COLO668 (cell line): ENCODE results near the gene WBP2NL.
"Not testable (repeated sequence)": the region's sequence is repeated elsewhere in the genome, so short reads cannot be mapped to it uniquely, and the experiment has no call there.

Source experiments
- DNase-seq: peaks from one replicate; lab custom pipeline; 2025; ENCODE audit not compliant: unreplicated experiment; lab: John Stamatoyannopoulos, UW

The WBP2NL gene

DNA sequence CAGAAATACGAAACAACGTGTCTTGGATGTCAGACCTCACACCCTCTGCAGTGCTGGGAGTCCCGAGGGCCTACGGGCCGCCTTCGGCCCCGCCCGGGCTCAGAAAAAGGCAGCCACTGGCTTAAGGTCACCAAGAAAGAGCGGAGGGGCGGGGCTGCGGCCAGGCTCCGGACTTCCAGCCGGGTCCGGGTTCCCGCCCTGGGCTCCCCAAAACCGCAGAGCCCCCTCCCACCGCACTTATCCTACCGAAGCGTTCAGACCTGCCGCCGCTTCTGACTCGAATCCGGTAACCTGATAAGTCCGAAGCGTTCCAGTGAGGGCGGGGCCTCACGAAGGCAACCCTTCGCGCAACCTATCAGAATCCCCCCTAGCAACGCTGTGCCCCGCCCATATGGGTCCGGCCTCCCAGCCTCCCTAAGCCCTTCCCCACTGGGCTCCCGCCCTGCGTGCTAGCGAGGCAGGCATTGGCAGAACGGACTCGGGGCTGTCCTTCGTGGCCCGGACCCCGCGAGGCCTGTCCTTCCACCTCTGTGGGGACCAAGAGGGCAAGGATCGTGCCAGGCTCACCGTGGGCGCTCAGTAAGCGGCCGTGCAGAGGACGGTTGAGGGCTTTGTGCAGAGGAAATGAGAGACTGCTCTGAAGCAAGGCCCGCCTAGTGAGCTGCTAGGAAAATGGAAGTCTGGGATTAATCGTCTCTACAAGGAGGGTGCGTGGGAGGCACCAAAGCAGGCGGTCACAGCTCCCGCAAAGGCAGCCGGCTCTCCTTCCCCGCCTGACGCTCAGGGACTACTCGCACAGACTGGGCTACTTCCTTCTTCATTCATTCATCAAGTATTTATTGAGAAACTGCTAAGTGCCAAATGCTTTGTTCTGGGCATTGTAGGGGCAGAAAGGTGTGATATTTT, 72.2 kb downstream of the WBP2NL start, which contains the start of gene NAGA:
Gene NAGA (minus strand): TSS at position 296 of the 906 bp plus-strand sequence. CDS start 515 bp downstream, outside the sequence.
- DNase-seq: peak; percentile 98

DNA sequence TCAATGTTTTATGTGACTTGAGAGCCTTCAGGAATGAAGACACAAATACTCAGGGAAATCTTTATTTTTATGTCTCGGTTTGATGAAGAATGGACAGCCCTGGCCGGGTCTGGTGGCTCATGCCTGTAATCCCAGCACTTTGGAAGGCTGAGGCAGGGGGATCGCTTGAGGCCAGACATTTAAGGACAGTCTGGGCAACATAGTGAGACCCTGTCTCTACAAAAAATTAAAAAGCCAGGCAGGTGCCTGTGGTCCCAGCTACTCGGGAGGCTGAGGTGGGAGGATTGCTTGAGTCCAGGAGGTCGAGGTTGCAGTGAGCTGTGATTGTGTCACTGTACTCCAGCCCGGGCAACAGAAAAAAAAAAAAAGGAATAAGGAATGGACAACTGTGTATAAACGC, 72.9 kb downstream of the WBP2NL start:
- not testable (repeated sequence) for DNase-seq

DNA sequence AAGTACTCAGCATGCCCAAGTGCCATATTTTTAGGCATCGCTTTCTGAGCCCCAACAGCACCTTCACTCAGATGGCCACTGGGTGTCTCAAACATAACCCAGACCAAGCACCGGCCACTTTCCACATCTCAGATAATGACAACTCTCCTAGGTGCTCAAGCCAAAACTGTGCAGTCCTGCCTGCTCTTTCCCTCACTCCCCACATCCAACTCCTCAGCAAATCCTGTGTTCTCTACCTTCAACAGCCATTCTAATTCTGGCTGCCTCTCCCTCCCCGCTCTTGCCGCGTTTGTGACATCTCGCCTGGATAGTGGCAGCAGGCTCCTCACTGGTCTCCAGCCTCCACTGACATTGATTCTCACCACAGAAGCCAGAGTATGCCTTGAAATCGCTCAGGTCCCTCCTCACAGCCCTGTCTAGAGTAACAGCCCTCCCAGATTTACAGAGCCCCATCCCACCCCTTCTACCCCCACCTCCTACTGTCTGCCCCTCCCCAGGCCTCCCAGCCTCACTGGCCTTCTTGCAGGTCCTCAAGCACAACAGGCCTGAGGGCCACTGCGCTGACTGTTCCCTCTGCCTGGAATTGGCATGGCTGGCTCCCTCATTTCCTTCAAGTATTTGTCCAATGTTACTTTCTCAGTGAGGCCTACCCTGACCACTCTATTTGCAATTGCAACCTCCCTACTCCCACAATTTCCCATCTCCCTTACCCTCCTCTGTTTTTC, 74.2 kb downstream of the WBP2NL start:
- no peak for DNase-seq

DNA sequence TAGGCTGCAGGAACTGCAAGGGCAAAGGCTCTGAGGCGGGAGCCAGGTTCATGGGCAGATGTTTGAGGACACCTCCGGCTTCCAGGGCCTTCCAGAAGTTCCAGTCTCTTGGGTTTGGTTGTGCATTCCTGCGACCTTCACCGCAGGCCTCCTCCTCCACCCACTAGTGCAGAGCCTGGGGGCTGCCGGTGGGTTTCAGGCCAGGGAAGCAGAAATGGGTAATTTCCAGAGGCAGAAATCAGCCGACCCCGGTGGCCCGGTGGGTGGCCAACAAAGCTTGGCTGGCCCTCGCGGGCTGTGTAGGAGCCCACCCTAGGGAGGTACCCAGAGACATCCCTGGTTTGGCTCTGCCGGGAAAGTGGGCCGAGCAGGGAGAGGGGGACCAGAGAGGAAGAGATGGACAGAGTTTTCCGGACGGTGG, 75.0 kb downstream of the WBP2NL start:
- no peak for DNase-seq

DNA sequence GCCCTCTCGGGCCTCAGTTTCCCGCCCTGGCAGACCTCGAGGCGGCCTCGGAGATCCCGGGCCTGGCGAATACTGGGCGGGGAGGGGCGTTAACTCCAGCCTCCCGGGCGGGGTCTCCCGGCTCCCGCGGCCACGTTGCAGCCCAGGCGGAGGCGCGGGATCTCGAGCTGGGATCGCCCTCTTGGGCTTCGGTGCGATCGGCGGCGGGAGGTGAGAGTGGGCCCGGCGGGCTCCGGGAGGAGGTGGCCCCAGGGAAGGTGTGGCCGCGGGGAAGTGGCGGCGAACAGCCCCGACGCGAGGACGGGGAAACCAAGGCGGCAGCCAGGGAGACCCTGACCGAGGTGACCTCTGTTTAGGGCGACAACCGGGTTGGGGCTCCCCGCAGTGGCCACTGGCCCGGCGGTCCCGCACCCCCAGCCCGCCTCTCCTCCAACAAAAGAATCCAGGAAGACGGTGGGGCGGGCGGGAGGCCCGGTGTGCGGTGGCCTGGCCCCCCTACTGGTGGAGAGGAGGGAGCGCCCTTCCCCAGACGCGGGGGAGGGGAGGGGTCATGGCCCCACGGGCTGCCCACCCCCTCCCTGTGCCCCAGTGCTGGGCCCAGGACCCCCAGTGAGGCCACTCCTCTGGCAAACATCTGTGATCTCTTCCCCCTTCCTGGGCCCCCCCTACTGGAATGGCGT, 75.7 kb downstream of the WBP2NL start, which contains the start of gene PHETA2:
Gene PHETA2 (plus strand): TSS at position 117 of the 680 bp plus-strand sequence. CDS start 3,046 bp downstream, outside the sequence.
- DNase-seq: peak; percentile 33

DNA sequence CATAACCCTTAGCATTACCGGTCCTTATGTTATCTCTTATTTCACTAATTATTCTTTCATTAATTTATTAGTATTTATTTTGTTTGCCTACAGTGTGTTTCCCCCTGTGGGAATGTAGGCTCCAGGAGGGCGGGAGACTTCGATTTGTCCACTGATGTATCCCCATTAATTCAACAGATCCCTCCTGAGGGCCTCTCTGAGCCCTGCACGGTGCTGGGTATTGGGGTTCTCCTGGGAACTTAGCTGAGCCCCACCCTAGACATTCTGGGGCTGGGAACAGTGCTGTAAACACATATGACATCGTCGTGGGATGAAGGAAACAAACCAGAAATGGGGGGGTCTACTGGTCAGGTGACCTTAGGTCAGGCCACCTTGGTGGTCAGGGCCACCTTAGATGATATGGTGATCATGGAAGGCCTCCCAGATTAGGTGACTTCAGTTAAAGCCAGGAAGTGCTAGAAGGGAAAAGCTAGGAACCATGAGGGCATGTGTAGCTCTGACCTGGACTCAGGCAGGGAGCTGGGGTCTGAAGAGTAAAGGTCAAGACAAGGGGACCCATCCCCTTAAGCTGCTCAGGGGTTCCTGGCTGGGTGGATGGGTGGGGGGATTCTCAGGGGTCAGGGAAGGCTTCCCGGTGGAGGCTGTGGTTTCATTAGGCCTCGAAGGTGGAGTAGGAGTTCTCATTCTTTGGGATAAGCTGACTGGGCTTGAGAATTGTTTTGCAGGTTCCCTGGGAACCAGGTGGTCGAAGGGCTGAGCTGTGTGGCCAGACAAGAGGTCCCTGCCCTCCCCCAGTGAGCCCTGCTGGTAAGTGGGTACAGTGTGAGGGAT, 76.5 kb downstream of the WBP2NL start:
- no peak for DNase-seq

DNA sequence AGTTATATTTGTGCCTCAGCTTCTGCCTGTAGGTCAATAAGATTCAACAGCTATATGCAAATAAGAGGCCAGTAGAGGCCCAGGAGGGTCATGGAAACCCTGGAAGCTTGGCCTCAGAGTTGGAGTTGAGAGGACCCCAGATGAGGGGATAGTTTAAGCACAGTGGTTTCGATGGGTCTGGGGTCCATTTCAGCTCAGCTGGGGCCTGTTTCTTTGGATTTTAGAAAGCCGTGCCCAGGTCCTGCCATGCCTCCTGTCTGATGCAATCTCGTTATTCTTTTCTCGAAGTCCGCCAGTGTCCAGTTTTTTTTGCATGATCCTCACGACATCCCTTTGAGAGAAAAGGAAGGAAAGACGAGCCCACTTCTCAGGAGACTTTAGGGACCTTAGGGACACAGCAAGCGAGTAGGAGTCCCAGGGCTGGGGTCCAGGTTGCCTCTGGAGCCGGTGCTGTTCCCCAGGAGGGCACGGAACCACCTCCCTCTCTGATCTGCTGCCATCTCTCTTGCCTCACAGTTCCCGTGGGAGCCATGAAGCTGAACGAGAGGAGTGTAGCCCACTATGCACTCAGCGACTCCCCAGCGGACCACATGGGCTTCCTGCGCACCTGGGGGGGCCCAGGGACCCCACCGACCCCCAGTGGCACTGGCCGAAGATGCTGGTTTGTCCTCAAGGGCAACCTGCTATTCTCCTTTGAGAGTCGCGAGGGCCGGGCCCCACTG, 78.3 kb downstream of the WBP2NL start:
- DNase-seq: no peak

DNA sequence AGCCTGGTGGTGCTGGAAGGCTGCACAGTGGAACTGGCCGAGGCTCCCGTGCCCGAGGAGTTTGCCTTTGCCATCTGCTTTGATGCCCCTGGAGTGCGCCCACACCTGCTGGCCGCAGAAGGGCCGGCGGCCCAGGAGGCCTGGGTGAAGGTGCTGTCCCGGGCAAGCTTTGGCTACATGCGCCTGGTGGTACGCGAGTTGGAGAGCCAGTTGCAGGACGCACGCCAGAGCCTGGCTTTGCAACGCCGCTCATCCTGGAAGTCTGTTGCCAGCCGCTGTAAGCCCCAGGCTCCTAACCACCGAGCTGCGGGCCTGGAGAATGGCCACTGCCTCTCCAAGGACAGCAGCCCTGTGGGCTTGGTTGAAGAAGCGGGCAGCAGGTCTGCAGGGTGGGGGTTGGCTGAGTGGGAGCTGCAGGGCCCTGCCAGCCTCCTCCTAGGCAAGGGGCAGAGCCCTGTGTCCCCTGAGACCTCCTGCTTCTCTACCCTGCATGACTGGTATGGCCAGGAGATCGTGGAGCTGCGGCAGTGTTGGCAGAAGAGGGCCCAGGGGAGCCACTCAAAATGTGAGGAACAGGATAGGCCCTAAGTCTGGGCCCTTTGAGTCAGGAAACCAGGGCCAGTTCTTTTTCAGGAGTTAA, 79.0 kb downstream of the WBP2NL start:
- DNase-seq: no peak
